ENCODE data around the gene NDUFAF2. TPM values are rescaled to one million over a fixed set of nuclear protein-coding genes. Genes with fewer than 3 reads are reported as not detected.
A peak's percentile ranks its signal among the peaks of the same experiment; 100 is the strongest.

NDUFAF2 gene
- total RNA-seq, 1 donor from 2014 or later: 46.0 TPM

DNA sequence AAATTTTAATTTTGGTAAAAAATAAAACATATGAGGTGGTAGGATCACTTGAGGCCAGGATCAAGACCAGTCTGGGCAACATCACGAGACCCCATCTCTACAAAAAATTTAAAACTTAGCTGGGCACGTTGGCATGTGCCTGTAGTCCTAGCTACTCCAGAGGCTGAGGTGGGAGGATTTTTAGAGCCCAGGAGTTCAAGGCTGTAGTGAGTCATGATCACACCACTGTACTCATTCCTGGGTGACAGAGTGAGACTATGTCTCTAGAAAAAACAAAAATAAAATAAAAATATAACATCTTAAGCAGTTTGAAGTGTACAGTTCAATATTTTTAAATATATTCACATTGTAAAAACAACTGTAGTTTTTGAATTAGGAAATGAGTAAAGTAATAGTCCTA, 108.9 kb downstream of the NDUFAF2 start:
- DNase-seq (ENCODE audit: low read depth): peak; percentile 29
- Histone ChIP-seq H3K9me3 (ENCODE audit: insufficient read depth, low read depth, low read length) (no peaks in the 10 kb centered on the region), H3K4me2 (ENCODE audit: low read length) (no peak overlapping the region), H2AFZ (ENCODE audit: low read depth, low read length) (no peak overlapping the region), H4K20me1 (ENCODE audit: insufficient read depth, low read length) (no peaks in the 10 kb centered on the region), H3K79me2 (ENCODE audit: insufficient read depth, low read length) (peaks cover 4% of the 10 kb centered on the region), H3K36me3 (ENCODE audit: insufficient read depth, low read length) (no peaks in the 10 kb centered on the region), H3K27me3 (ENCODE audit: insufficient read depth, low read length) (no peaks in the 10 kb centered on the region), H3K4me1 (ENCODE audit: insufficient read depth, low read length) (peaks cover 28% of the 10 kb centered on the region), H3K4me3 (ENCODE audit: insufficient read depth, low read depth, low read length) (no peak overlapping the region), H3K27ac (ENCODE audit: low read depth, low read length) (no peak overlapping the region), H3K9ac (ENCODE audit: low read length) (no peak overlapping the region)
- Mint-ChIP-seq H3K27ac (ENCODE audit: unreplicated experiment) (peak overlapping the region; percentile 59), H3K27me3 (ENCODE audit: low read depth, unreplicated experiment) (no peaks in the 10 kb centered on the region), H3K9me3 (ENCODE audit: unreplicated experiment) (no peaks in the 10 kb centered on the region), H3K4me3 (ENCODE audit: unreplicated experiment) (no peak overlapping the region), H3K36me3 (ENCODE audit: low read depth, unreplicated experiment) (no peaks in the 10 kb centered on the region), H3K4me1 (ENCODE audit: low read depth, unreplicated experiment) (peaks cover 20% of the 10 kb centered on the region)
- no peak for FAIRE-seq
- TF ChIP-seq, protein P1, sequence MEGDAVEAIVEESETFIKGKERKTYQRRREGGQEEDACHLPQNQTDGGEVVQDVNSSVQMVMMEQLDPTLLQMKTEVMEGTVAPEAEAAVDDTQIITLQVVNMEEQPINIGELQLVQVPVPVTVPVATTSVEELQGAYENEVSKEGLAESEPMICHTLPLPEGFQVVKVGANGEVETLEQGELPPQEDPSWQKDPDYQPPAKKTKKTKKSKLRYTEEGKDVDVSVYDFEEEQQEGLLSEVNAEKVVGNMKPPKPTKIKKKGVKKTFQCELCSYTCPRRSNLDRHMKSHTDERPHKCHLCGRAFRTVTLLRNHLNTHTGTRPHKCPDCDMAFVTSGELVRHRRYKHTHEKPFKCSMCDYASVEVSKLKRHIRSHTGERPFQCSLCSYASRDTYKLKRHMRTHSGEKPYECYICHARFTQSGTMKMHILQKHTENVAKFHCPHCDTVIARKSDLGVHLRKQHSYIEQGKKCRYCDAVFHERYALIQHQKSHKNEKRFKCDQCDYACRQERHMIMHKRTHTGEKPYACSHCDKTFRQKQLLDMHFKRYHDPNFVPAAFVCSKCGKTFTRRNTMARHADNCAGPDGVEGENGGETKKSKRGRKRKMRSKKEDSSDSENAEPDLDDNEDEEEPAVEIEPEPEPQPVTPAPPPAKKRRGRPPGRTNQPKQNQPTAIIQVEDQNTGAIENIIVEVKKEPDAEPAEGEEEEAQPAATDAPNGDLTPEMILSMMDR (IDR thresholded peaks at IDR 0.05; ENCODE audit: insufficient read depth, low read depth, low read length): no peak
- TF ChIP-seq EZH2 (IDR thresholded peaks at IDR 0.05; ENCODE audit: insufficient read depth, low read length): no peak

DNA sequence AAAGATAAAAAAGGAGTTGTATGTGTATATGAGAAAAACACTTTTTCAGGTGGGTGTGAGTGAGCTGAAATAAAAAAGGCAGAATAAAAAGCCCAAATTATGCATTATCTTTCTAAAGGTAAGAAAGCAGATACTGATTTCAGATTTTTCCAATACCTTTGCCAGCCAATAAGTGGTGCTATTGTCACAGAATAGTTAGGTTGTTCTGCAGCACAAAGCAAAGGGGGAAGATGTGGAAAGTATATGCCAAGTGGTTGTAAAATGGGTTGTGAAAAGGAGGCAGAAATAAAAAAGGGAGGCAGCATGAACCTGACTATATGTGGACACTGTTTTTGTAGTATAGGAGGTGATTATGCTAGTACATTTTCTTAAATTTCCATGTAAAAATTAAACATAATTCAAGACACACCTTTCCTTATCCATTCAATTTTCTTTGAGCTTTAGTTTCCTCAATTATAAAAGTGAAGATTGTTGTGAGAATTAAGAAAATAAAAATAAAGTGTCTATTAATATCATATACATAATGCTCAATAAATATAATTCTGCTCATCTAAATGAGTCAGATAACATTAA, 110.5 kb downstream of the NDUFAF2 start:
- no peaks in the 10 kb centered on the region for H3K27me3 ChIP-seq (ENCODE audit: insufficient read depth, low read length)
- H3K9ac ChIP-seq (ENCODE audit: low read length): no peak overlapping the region
- no peaks in the 10 kb centered on the region for H4K20me1 ChIP-seq (ENCODE audit: insufficient read depth, low read length)
- no peak overlapping the region for H2AFZ ChIP-seq (ENCODE audit: low read depth, low read length)
- H3K79me2 ChIP-seq (ENCODE audit: insufficient read depth, low read length): no peaks in the 10 kb centered on the region
- Mint-ChIP-seq H3K27me3 (ENCODE audit: low read depth, unreplicated experiment) (no peaks in the 10 kb centered on the region), H3K4me3 (ENCODE audit: unreplicated experiment) (no peak overlapping the region), H3K36me3 (ENCODE audit: low read depth, unreplicated experiment) (no peaks in the 10 kb centered on the region), H3K9me3 (ENCODE audit: unreplicated experiment) (no peaks in the 10 kb centered on the region), H3K4me1 (ENCODE audit: low read depth, unreplicated experiment) (peaks cover 20% of the 10 kb centered on the region), H3K27ac (ENCODE audit: unreplicated experiment) (no peak overlapping the region)
- no peak overlapping the region for H3K4me2 ChIP-seq (ENCODE audit: low read length)
- H3K27ac ChIP-seq (ENCODE audit: low read depth, low read length): no peak overlapping the region
- DNase-seq (ENCODE audit: low read depth): peak; percentile 37
- no peaks in the 10 kb centered on the region for H3K36me3 ChIP-seq (ENCODE audit: insufficient read depth, low read length)
- TF ChIP-seq EZH2 (IDR thresholded peaks at IDR 0.05; ENCODE audit: insufficient read depth, low read length): no peak
- TF ChIP-seq, protein P1 (IDR thresholded peaks at IDR 0.05; ENCODE audit: insufficient read depth, low read depth, low read length): peak; percentile 75
- H3K4me1 ChIP-seq (ENCODE audit: insufficient read depth, low read length): peaks cover 28% of the 10 kb centered on the region
- H3K4me3 ChIP-seq (ENCODE audit: insufficient read depth, low read depth, low read length): no peak overlapping the region
- H3K9me3 ChIP-seq (ENCODE audit: insufficient read depth, low read depth, low read length): no peaks in the 10 kb centered on the region
- peak; percentile 52 for FAIRE-seq

DNA sequence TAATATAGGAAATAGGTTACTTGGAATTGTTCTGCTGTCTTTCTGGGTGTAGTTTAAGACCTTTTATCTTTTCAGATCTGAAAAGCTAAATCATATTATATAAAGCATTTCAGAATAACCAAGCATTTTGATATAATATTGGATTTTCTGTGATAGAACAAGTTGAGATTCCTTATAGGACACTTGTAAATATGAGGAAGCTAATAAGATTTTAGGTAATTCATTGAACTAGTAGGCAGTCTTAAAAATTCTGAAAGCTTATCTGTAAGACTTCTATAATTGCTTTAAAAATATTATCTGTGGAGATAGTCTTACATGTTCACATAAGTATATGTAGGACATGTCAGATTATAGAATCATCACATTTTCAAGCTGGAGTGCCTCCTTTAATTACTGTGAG, 114.5 kb downstream of the NDUFAF2 start:
- peaks cover 5% of the 10 kb centered on the region for H3K9me3 Mint-ChIP-seq (ENCODE audit: unreplicated experiment)
- DNase-seq (ENCODE audit: low read depth) (no peak), FAIRE-seq (no peak)
- H3K27ac ChIP-seq (ENCODE audit: low read depth, low read length): no peak overlapping the region
- H2AFZ ChIP-seq (ENCODE audit: low read depth, low read length): no peak overlapping the region
- no peaks in the 10 kb centered on the region for H3K4me1 ChIP-seq (ENCODE audit: insufficient read depth, low read length)
- no peaks in the 10 kb centered on the region for H3K36me3 Mint-ChIP-seq (ENCODE audit: low read depth, unreplicated experiment)
- TF ChIP-seq, protein P1 (IDR thresholded peaks at IDR 0.05; ENCODE audit: insufficient read depth, low read depth, low read length): no peak
- no peak for TF ChIP-seq EZH2 (IDR thresholded peaks at IDR 0.05; ENCODE audit: insufficient read depth, low read length)
- H3K4me3 Mint-ChIP-seq (ENCODE audit: unreplicated experiment): no peak overlapping the region
- no peak overlapping the region for H3K4me2 ChIP-seq (ENCODE audit: low read length)
- no peaks in the 10 kb centered on the region for H3K9me3 ChIP-seq (ENCODE audit: insufficient read depth, low read depth, low read length)
- H3K36me3 ChIP-seq (ENCODE audit: insufficient read depth, low read length): no peaks in the 10 kb centered on the region
- no peaks in the 10 kb centered on the region for H4K20me1 ChIP-seq (ENCODE audit: insufficient read depth, low read length)
- no peaks in the 10 kb centered on the region for H3K27me3 Mint-ChIP-seq (ENCODE audit: low read depth, unreplicated experiment)
- H3K79me2 ChIP-seq (ENCODE audit: insufficient read depth, low read length): no peaks in the 10 kb centered on the region
- no peaks in the 10 kb centered on the region for H3K27me3 ChIP-seq (ENCODE audit: insufficient read depth, low read length)
- H3K4me3 ChIP-seq (ENCODE audit: insufficient read depth, low read depth, low read length): no peak overlapping the region
- no peak overlapping the region for H3K9ac ChIP-seq (ENCODE audit: low read length)
- H3K27ac Mint-ChIP-seq (ENCODE audit: unreplicated experiment): no peak overlapping the region
- H3K4me1 Mint-ChIP-seq (ENCODE audit: low read depth, unreplicated experiment): no peaks in the 10 kb centered on the region
